ENCODE measurements around the gene RNF167.

Gene RNF167

DNA sequence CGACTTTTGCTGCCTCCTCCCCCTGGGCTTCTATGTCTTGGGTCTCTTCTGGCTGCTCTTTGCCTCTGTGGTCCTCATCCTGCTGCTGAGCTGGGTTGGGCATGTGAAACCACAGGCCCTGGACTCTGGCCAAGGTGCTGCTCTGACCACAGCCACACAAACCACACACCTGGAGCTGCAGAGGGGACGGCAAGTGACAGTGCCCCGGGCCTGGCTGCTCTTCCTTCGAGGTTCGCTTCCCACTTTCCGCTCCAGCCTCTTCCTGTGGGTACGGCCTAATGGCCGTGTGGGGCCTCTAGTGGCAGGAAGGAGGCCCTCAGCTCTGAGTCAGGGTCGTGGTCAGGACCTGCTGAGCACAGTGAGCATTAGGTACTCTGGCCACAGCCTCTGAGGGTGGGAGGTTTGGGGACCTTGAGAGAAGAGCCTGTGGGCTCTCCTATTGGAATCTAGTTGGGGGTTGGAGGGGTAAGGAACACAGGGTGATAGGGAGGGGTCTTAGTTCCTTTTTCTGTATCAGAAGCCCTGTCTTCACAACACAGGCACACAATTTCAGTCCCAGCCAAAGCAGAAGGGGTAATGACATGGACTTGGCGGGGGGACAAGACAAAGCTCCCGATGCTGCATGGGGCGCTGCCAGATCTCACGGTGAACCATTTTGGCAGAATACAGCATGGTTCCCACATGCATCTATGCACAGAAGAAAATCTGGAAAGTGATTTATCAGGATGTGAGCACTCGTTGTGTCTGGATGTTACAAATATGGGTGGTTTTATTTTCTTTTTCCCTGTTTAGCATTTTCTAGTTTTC, 5.7 kb upstream of the RNF167 start:
- no peak for DNase-seq (ENCODE audit: low read depth)
- no peak overlapping the region for H3K4me3 ChIP-seq (ENCODE audit: low read depth, low read length)
- TF ChIP-seq, protein P1, sequence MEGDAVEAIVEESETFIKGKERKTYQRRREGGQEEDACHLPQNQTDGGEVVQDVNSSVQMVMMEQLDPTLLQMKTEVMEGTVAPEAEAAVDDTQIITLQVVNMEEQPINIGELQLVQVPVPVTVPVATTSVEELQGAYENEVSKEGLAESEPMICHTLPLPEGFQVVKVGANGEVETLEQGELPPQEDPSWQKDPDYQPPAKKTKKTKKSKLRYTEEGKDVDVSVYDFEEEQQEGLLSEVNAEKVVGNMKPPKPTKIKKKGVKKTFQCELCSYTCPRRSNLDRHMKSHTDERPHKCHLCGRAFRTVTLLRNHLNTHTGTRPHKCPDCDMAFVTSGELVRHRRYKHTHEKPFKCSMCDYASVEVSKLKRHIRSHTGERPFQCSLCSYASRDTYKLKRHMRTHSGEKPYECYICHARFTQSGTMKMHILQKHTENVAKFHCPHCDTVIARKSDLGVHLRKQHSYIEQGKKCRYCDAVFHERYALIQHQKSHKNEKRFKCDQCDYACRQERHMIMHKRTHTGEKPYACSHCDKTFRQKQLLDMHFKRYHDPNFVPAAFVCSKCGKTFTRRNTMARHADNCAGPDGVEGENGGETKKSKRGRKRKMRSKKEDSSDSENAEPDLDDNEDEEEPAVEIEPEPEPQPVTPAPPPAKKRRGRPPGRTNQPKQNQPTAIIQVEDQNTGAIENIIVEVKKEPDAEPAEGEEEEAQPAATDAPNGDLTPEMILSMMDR (IDR thresholded peaks at IDR 0.05; ENCODE audit: low read depth, low read length, missing control alignments) = peak; percentile 14

DNA sequence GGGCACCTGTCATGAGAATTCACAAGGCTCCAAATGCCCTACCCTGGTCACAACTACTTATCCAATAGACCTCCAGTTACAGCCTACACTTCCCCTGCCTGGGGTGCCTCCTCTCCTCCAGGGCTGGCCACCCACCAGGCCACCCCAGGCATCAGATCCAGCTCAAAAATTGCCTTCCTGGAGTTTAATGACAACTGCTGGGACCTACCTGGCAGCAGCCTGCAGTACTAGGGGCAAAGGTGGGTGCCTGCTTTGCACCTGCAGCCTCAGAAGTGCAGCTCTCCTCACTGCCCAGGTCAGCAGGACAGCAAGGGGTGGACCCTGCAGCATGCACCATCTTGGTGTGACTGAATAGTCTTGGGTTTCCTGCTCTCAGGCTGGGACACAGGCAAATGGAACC, 4.4 kb upstream of the RNF167 start:
- TF ChIP-seq, protein P1 (IDR thresholded peaks at IDR 0.05; ENCODE audit: low read depth, low read length, missing control alignments) = no peak
- DNase-seq (ENCODE audit: low read depth) = no peak
- H3K4me3 ChIP-seq (ENCODE audit: low read depth, low read length) = no peak overlapping the region

DNA sequence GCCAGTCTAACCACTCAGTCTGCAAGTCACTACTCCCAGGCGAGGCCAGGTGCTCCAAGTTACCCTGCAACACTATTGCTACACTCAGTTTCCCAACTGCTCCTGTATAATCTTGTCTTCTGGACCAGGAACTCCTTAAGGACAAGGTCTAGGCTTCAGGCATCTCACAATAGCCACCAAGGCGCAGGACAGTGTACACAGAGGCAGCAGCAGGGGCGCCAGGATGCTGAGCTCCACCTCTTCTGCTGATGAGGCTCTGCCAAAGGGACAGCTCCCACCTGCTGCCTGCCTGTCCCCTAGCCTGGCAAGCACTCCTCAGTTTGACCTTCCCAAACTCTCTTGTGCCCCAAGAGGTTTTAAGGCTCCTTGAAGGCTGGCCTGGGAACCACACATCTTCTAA, 3.6 kb upstream of the RNF167 start:
- TF ChIP-seq, protein P1 (IDR thresholded peaks at IDR 0.05; ENCODE audit: low read depth, low read length, missing control alignments) = no peak
- DNase-seq (ENCODE audit: low read depth) = no peak
- H3K4me3 ChIP-seq (ENCODE audit: low read depth, low read length) = no peak overlapping the region

DNA sequence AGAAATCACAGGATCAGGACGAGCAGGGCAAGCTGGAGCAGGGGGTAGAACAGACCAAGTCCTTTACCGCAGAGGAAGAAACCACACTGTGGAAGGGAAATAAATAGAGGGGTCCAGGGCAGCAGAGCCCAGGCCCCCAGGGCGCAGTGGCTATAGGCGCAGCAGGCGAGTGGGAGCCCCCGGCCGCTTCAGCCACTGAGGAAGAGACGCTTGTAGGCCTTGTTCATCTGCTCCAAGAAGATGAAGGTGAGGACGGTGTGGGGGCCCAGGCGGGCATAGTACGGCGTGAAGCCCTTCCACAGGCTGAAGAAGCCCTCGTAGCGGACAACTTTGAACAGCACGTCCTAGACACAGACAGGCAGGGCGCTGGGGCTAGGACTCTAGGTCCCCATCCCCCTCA, 2.5 kb upstream of the RNF167 start:
- TF ChIP-seq, protein P1 (IDR thresholded peaks at IDR 0.05; ENCODE audit: low read depth, low read length, missing control alignments) = no peak
- DNase-seq (ENCODE audit: low read depth) = no peak
- no peak overlapping the region for H3K4me3 ChIP-seq (ENCODE audit: low read depth, low read length)

DNA sequence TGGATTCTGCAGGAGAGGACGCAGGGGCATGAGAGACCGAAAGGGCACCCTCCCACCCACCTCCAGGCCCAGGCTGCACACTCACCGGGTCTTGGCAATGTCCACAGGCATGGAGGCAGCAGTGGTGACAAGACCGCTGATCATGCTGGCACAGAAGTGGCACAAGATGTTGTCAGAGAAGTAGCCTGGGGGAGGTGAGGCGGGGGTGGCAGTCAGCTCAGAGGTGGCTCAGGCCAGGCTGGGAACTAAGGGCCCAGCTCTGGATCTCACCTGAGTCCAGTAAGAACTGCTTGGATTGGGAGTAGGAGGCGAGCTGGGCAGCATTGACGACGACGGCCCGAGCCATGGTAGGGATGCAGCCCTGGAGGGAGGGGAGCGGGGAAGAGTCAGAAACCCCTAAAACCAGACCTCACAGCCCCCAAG, 2.0 kb upstream of the RNF167 start:
- TF ChIP-seq, protein P1 (IDR thresholded peaks at IDR 0.05; ENCODE audit: low read depth, low read length, missing control alignments) = no peak
- no peak overlapping the region for H3K4me3 ChIP-seq (ENCODE audit: low read depth, low read length)
- DNase-seq (ENCODE audit: low read depth) = no peak

DNA sequence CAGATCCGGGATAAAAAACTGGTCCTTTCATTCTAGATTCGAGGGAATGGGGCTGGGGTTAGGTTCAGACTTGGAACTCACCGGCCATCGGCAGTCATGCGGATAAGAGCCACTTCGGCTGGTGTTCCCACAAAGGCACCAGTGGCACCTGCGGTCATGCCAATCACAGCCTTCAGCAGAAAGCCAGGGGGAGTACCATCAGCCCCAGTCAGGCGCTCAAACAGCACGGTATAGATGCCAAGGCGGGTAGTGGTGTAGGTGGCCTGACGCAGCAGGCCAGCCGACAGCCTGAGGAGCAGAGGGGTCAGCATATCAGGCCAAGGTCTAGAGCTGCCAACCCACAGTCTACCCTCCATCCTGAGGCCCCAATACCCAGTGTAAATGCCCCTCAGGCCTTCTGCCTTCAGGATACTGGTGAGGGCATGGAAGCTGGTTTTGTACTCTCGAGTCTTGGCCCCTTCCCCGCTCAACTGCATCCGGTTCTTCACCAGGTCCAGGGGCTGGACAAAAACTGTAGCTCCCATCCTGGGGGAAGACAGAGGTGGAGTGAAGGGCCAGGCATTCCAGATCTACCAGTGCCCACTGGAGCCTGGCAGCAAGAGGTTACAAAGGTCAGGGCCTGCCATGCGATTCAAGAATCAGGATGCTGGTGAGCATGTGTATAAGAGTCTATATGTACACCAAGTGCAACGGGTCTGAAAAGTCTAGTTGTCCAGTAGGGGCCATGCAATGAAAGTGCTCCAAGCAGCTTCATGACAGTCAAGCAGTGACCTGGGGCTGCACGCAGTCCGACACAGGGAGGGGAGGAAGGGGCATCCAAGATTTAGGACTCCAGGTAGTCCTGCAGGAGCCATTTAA, 1.2 kb upstream of the RNF167 start:
- DNase-seq (ENCODE audit: low read depth) = no peak
- TF ChIP-seq, protein P1 (IDR thresholded peaks at IDR 0.05; ENCODE audit: low read depth, low read length, missing control alignments) = no peak
- H3K4me3 ChIP-seq (ENCODE audit: low read depth, low read length) = peak overlapping the region; percentile 90

Measured in GM12864 (cell line).